ENCODE measurements around the gene SYTL4.

SYTL4 gene

GRCh38 chrX:100745806-100746537 is 14.1 kb upstream of the SYTL4 start:
- Histone ChIP-seq H3K4me3 (ENCODE audit: low read depth, low read length) (no peak overlapping the region), H3K27ac (ENCODE audit: extremely low read depth, low read depth, low read length) (no peak overlapping the region), H3K36me3 (ENCODE audit: control insufficient read depth in 2 of 2, insufficient read depth in 1 of 2, low read length in 2 of 2) (no peaks in the 10 kb centered on the region), H3K9me3 (ENCODE audit: control insufficient read depth, insufficient read depth, low read depth, low read length) (no peaks in the 10 kb centered on the region), H3K4me1 (ENCODE audit: control insufficient read depth, insufficient read depth, low read length) (peaks cover 2% of the 10 kb centered on the region; the same call in 1 of the 2 replicates)
- POLR2A ChIA-PET = no interaction called here
- CTCF ChIA-PET = interaction anchor here (0.6 to 1.5 kb wide), 3 partner anchors 21 to 61 kb away, joined by 3 to 8 read pairs (median 3); no protein-coding TSS in a partner anchor
- TF ChIP-seq ZNF518A (tag by site-specific recombination; conservative IDR thresholded peaks at IDR 0.05; ENCODE audit: low read depth) (no peak), TRIM28 (IDR thresholded peaks at IDR 0.05; ENCODE audit: borderline replicate concordance, low read length) (0 out of 2 replicates have a peak, but pooled peaks have one; percentile 18)

- no peaks in the 10 kb centered on the region; the same call in 1 of the 2 replicates for H3K4me1 ChIP-seq (ENCODE audit: control insufficient read depth, insufficient read depth, low read length)
- H3K27ac ChIP-seq (ENCODE audit: extremely low read depth, low read depth, low read length) = no peak overlapping the region
- H3K9me3 ChIP-seq (ENCODE audit: control insufficient read depth, insufficient read depth, low read depth, low read length) = no peaks in the 10 kb centered on the region
- TF ChIP-seq ZNF76 (tag by site-specific recombination; IDR thresholded peaks at IDR 0.05; ENCODE audit: borderline replicate concordance, low read depth) (no peak), ZNF514 (tag by site-specific recombination; IDR thresholded peaks at IDR 0.05) (no peak), ZFP3 (tag by site-specific recombination; IDR thresholded peaks at IDR 0.05; ENCODE audit: low read depth) (no peak), OVOL3 (tag by site-specific recombination; IDR thresholded peaks at IDR 0.05) (no peak), ZNF221 (tag by site-specific recombination; IDR thresholded peaks at IDR 0.05; ENCODE audit: borderline replicate concordance) (no peak), MZF1 (tag by site-specific recombination; IDR thresholded peaks at IDR 0.05; ENCODE audit: borderline replicate concordance) (no peak)
- ChIA-PET CTCF (interaction anchor here (0.6 to 0.9 kb wide), 3 partner anchors 22 to 78 kb away, joined by 3 to 7 read pairs (median 3); no protein-coding TSS in a partner anchor), POLR2A (no interaction called here)
- no peak overlapping the region for H3K4me3 ChIP-seq (ENCODE audit: low read depth, low read length)
- no peaks in the 10 kb centered on the region for H3K36me3 ChIP-seq (ENCODE audit: control insufficient read depth in 2 of 2, insufficient read depth in 1 of 2, low read length in 2 of 2)
Measured at GRCh38 chrX:100745205-100745604, 13.3 kb upstream of the SYTL4 start.

- ChIA-PET POLR2A (no interaction called here), CTCF (interaction anchor here (0.7 to 3.4 kb wide), 4 partner anchors 19 to 245 kb away, joined by 4 to 13 read pairs (median 4); no protein-coding TSS in a partner anchor)
- Histone ChIP-seq H3K27ac (ENCODE audit: extremely low read depth, low read depth, low read length) (no peak overlapping the region), H3K4me3 (ENCODE audit: low read depth, low read length) (no peak overlapping the region), H3K36me3 (ENCODE audit: control insufficient read depth in 2 of 2, insufficient read depth in 1 of 2, low read length in 2 of 2) (no peaks in the 10 kb centered on the region), H3K4me1 (ENCODE audit: control insufficient read depth, insufficient read depth, low read length) (no peaks in the 10 kb centered on the region; the same call in 1 of the 2 replicates), H3K9me3 (ENCODE audit: control insufficient read depth, insufficient read depth, low read depth, low read length) (no peaks in the 10 kb centered on the region)
- TF ChIP-seq RBAK (tag by site-specific recombination; IDR thresholded peaks at IDR 0.05) = no peak
- TF ChIP-seq ZNF394 (tag by site-specific recombination; IDR thresholded peaks at IDR 0.05; ENCODE audit: borderline replicate concordance) = no peak
- no peak for TF ChIP-seq PBX3 (CRISPR knock-in tag; IDR thresholded peaks at IDR 0.05)
- no peak for TF ChIP-seq TRIM28 (IDR thresholded peaks at IDR 0.05; ENCODE audit: borderline replicate concordance, low read length)
- no peak for TF ChIP-seq ZFP41 (tag by site-specific recombination; IDR thresholded peaks at IDR 0.05; ENCODE audit: borderline replicate concordance)
- TF ChIP-seq MYNN (tag by site-specific recombination; IDR thresholded peaks at IDR 0.05; ENCODE audit: borderline replicate concordance) = no peak
- no peak for TF ChIP-seq ZBTB17 (tag by site-specific recombination; IDR thresholded peaks at IDR 0.05)
- TF ChIP-seq ZNF311 (tag by site-specific recombination; IDR thresholded peaks at IDR 0.05; ENCODE audit: borderline replicate concordance) = no peak
- TF ChIP-seq ZNF518A (tag by site-specific recombination; conservative IDR thresholded peaks at IDR 0.05; ENCODE audit: low read depth) = no peak
- TF ChIP-seq KLF7 (tag by site-specific recombination; IDR thresholded peaks at IDR 0.05; ENCODE audit: borderline replicate concordance) = no peak
- no peak for TF ChIP-seq SP2 (tag by site-specific recombination; IDR thresholded peaks at IDR 0.05)
Measured at GRCh38 chrX:100743009-100743607, 11.2 kb upstream of the SYTL4 start.

Data from HEK293 (cell line).